Pancreas (tissue), 10 donors: ENCODE data around the gene MAZ. TPM values are rescaled to one million over a fixed set of nuclear protein-coding genes. Genes with fewer than 3 reads are reported as not detected.

ENCODE experiments used
- ATAC-seq, 4 donors: fragments of 200-7000 bp; cut with Tn5 transposase; one replicate each; pipeline versions ENCODE4 v1.8.0 to v1.9.1; 2020; ENCODE audit warnings: mild to moderate bottlenecking in 4 of 4, moderate library complexity in 4 of 4
- DNase-seq, 6 donors: peaks; one replicate each; pipeline ENCODE4 v3.0.0-alpha.2; 2020
- FAIRE-seq: peaks from 2 replicates; lab custom pipeline; 2012; peaks lifted over from hg19 to GRCh38; lab: Jason Lieb, UNC
- H3K27ac ChIP-seq, 4 donors: fragments of 200-600 bp; sonication (generic); 1 replicate in 3 of 4; 2 replicates in 1 of 4; pipeline versions ENCODE4 v1.5.0 to v1.8.0; 2020
- H3K27me3 ChIP-seq, 4 donors: fragments of 200-600 bp; one replicate each; pipeline ENCODE4 v1.8.0; 2021
- H3K36me3 ChIP-seq, 3 donors: fragments of 200-600 bp; sonication (generic) in 1 of 3; one replicate each; pipeline versions ENCODE4 v1.5.0 to v1.8.0; 2020 to 2021
- H3K4me1 ChIP-seq, 3 donors: fragments of 200-600 bp; one replicate each; pipeline ENCODE4 v1.8.0; 2021
- H3K4me3 ChIP-seq, 4 donors: fragments of 200-600 bp; sonication (generic) in 2 of 4; one replicate each; pipeline versions ENCODE4 v1.5.0 to v1.8.0; 2020 to 2021
- H3K9me3 ChIP-seq, 4 donors: fragments of 200-600 bp; one replicate each; pipeline ENCODE4 v1.8.0; 2021
- WGBS, 2 donors: extraction: QIAGEN DNeasy Blood & Tissue Kit; methylation state at CpG; one replicate each; pipeline ENCODE4 v1.1.7; 2013; 5-methylcytosine and 5-hydroxymethylcytosine counted together
- intact Hi-C, 3 donors: fragments of 100-400 bp; cut with DNase I; formaldehyde crosslinking; loops; one replicate each; pipeline versions ENCODE4 v1.11.1 to v1.14.2; 2022
- polyA plus RNA-seq, 2 donors: library from polyadenylated mRNA; stranded (reverse); fragments of 200-250 nt; gene quantifications; one replicate each; pipeline ENCODE4 v1.2.3, GENCODE V29; 2013
- total RNA-seq, 6 donors: library from RNA; stranded (reverse); fragmentation: NEBNext Ultra II Directional in 4 of 6; extraction: Animal tissue kit (Norgen Biotek cat#: 25700) in 4 of 6; gene quantifications; one replicate each; pipeline versions ENCODE4 v1.2.1 to v1.2.4, GENCODE V29; 2021 to 2023
- TF ChIP-seq, protein P1 (sequence below), 4 donors: fragments of 200-600 bp; sonication (generic) in 3 of 4; IDR thresholded peaks; one replicate each; pipeline versions ENCODE4 v1.5.0 to v1.8.0; 2021; ENCODE audit warnings: antibody characterized with exemption in 4 of 4
- donor health status: healthy with polysubstance abuse.
- donor health status: DM: no; HTN: no; CAD: no; lungs with moderate emphysema.
- donor health status: DM: no; HTN: no; CAD: no.
- donor health status: control.
- donor health status: control.
- donor health status: Bipolar disorder and iron deficiency.
- donor health status: DM: yes; HTN: yes; CAD: no.
- donor health status: DM: no; HTN: no; CAD: no.
- donor health status: DM: no; HTN: no; CAD: no.
- donor health status: DM: yes; HTN: yes; CAD: no.

Gene MAZ
- total and polyA plus RNA-seq, 8 donors = 84.8 to 122 (median 96.2) TPM

DNA sequence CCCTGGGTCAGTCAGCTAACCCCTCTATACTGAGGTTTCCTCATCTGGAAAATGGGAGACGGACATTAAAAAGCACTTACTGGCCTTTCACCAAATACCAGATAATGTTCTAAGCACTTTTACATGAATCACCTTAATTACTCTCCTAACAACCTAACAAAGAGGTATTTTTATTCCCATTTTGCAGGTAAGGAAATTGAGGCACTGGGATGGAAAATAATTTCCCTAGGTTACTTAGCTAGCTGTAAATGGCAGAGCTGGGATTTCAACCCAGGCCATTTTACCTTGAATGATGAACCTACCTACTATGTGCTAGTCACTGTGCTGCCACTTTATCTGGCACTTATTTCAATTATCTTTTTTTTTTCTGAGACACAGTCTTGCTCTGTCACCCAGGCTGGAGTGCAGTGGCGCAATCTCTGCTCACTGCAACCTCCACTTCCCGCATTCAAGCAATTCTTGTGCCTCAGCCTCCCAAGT lies 12.1 kb upstream of the MAZ start:
- Histone ChIP-seq H3K4me1 (peaks cover 4 to 11% (median 9%) of the 10 kb centered on the region in 3 donors), H3K36me3 (peaks cover 0 to 10% (median 0%) of the 10 kb centered on the region in 3 donors), H3K27me3 (no peaks in the 10 kb centered on the region), H3K27ac (no peak overlapping the region), H3K4me3 (no peak overlapping the region), H3K9me3 (no peaks in the 10 kb centered on the region)
- no peak for ATAC-seq
- TF ChIP-seq, protein P1, sequence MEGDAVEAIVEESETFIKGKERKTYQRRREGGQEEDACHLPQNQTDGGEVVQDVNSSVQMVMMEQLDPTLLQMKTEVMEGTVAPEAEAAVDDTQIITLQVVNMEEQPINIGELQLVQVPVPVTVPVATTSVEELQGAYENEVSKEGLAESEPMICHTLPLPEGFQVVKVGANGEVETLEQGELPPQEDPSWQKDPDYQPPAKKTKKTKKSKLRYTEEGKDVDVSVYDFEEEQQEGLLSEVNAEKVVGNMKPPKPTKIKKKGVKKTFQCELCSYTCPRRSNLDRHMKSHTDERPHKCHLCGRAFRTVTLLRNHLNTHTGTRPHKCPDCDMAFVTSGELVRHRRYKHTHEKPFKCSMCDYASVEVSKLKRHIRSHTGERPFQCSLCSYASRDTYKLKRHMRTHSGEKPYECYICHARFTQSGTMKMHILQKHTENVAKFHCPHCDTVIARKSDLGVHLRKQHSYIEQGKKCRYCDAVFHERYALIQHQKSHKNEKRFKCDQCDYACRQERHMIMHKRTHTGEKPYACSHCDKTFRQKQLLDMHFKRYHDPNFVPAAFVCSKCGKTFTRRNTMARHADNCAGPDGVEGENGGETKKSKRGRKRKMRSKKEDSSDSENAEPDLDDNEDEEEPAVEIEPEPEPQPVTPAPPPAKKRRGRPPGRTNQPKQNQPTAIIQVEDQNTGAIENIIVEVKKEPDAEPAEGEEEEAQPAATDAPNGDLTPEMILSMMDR (IDR thresholded peaks at IDR 0.05) = no peak
- no peak for DNase-seq
- intact Hi-C loops = no loop called here
- FAIRE-seq = no peak
- 98% methylated on average over 3 of the region's 3 CpGs for WGBS, 2 donors

DNA sequence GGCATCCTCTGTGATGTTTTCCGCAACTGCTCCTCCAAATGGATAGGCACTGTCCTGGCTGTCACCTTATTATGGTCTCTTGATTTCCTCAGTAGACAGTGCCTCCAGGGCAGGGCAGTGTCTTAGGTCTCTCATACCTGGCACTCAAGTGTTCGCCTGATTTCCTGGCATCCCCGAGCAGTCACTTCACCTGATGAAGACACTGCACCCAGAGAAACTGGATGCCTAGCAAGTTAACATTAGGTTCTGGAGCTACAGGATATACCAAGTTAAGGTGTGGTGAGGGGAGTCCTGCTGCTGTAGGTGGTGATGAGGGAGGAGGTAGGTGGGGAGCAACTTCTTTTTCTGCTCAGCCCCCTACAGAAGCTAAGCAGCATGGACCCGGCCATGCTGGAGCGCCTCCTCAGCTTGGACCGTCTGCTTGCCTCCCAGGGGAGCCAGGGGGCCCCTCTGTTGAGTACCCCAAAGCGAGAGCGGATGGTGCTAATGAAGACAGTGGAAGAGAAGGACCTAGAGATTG lies 3.9 kb upstream of the MAZ start:
- H3K36me3 ChIP-seq = peaks cover 0 to 13% (median 0%) of the 10 kb centered on the region in 3 donors
- FAIRE-seq = no peak

DNA sequence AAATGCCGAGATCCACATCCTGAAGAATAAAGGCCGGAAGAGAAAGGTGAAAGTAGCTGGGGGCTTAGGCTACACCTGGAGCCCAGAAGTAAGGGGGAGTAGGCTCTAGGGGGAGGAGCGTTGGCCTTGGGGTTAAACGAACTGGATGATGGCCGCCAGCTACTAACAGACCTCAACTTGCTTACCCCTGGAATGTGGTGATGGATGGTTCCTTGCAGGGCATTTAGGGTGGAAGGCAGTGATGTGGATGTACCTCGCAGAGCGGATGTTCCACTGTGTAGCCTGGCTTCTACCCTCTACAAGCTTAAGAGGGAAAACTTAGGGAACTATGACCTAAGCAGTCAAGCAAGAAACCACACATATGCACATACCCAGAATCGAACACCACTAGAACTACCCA lies 2.3 kb upstream of the MAZ start:
- intact Hi-C loops = loop anchor here in 1 of 3 donors (2.0 kb wide), 1 partner anchor 19 kb away; no protein-coding TSS in a partner anchor
- ATAC-seq (no peak), FAIRE-seq (no peak), DNase-seq (no peak)
- Histone ChIP-seq H3K4me1 (peaks cover 0 to 5% (median 0%) of the 10 kb centered on the region in 3 donors), H3K9me3 (no peaks in the 10 kb centered on the region), H3K4me3 (no peak overlapping the region), H3K36me3 (peaks cover 0 to 5% (median 0%) of the 10 kb centered on the region in 3 donors), H3K27me3 (no peaks in the 10 kb centered on the region), H3K27ac (peak overlapping the region in 2 of 4 donors; percentile 95 to 97)
- WGBS, 2 donors = 76 to 78% methylated on average over 8 of the region's 8 CpGs
- TF ChIP-seq, protein P1 (IDR thresholded peaks at IDR 0.05) = no peak

More for the DNA sequence above, 3.9 kb upstream of the MAZ start:
- no peaks in the 10 kb centered on the region for H3K27me3 ChIP-seq
- intact Hi-C loops = no loop called here
- ATAC-seq (no peak), DNase-seq (no peak)
- TF ChIP-seq, protein P1 (IDR thresholded peaks at IDR 0.05) = no peak
- no peak overlapping the region for H3K27ac ChIP-seq
- WGBS, 2 donors = 94% methylated on average over 8 of the region's 8 CpGs
- no peak overlapping the region for H3K4me3 ChIP-seq
- H3K9me3 ChIP-seq = no peaks in the 10 kb centered on the region
- H3K4me1 ChIP-seq = no peaks in the 10 kb centered on the region

DNA sequence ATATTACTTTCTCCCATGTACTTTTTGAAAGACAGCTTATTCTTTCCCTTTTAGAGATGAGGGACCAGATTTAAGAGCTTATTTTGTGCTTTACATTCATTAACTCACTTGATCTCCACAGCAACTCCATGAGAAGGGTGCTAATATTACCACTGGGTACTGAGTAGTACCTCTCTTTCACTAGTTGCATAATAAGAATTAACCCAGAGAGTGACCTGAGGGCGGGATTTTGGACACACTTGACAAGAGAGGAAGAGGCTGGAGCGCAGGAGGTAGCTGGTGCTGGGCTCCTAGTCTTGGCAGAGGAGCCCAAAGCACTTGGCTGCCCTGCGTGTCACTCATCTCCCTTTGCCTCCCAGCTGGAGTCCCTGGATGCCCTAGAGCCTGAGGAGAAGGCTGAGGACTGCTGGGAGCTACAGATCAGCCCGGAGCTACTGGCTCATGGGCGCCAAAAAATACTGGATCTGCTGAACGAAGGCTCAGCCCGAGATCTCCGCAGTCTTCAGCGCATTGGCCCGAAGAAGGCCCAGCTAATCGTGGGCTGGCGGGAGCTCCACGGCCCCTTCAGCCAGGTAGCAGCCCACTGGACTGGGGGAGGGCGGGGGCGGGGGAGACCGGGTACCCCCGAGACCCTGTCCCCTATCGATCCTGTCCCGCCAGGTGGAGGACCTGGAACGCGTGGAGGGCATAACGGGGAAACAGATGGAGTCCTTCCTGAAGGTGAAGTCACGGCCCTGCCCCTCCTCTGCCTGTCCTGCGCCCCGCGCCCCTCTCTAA lies 1.7 kb upstream of the MAZ start:
- Histone ChIP-seq H3K36me3 (no peaks in the 10 kb centered on the region), H3K27me3 (no peaks in the 10 kb centered on the region), H3K9me3 (no peaks in the 10 kb centered on the region), H3K4me3 (peak overlapping the region; percentile 60 to 84 (median 78)), H3K27ac (peak overlapping the region; percentile 93 to 97 (median 95)), H3K4me1 (peaks cover 0 to 8% (median 0%) of the 10 kb centered on the region in 3 donors)
- FAIRE-seq (no peak), ATAC-seq (peak; percentile 7 to 18 (median 14)), DNase-seq (peak in 5 of 6 donors; percentile 45 to 90 (median 63))
- intact Hi-C loops = loop anchor here in 1 of 3 donors (2.0 kb wide), 1 partner anchor 18 kb away; no protein-coding TSS in a partner anchor
- TF ChIP-seq, protein P1 (IDR thresholded peaks at IDR 0.05) = no peak
- WGBS, 2 donors = 1 to 2% methylated on average over 24 to 26 of the region's 26 CpGs
